HG02884 (cell line): ENCODE measurements around the gene FAM177B.
A peak's percentile ranks its signal among the peaks of the same experiment; 100 is the strongest.

Source experiments
- ATAC-seq: cut with Tn5 transposase; IDR thresholded peaks from one replicate; pipeline ENCODE4 v1.9.1; 2021; ENCODE audit warnings: mild to moderate bottlenecking, moderate library complexity; ENCODE audit not compliant: unreplicated experiment

Gene FAM177B

GRCh38 chr1:222784916-222785315, 47.9 kb downstream of the FAM177B start:
- ATAC-seq: no peak

GRCh38 chr1:222785529-222785928, 48.5 kb downstream of the FAM177B start:
- ATAC-seq: no peak

GRCh38 chr1:222786121-222786520, 49.1 kb downstream of the FAM177B start:
- no peak for ATAC-seq

GRCh38 chr1:222787729-222788128, 50.7 kb downstream of the FAM177B start:
- no peak for ATAC-seq

GRCh38 chr1:222788402-222789156, 51.6 kb downstream of the FAM177B start:
- ATAC-seq: peak; percentile 76

- no peak for ATAC-seq
Observed at GRCh38 chr1:222790115-222790514, 53.1 kb downstream of the FAM177B start.

- no peak for ATAC-seq
Observed at GRCh38 chr1:222790520-222790919, 53.5 kb downstream of the FAM177B start.

GRCh38 chr1:222791006-222791710, 54.2 kb downstream of the FAM177B start:
- ATAC-seq: no peak

- no peak for ATAC-seq
Observed at GRCh38 chr1:222792744-222793143, 55.7 kb downstream of the FAM177B start.

GRCh38 chr1:222794656-222795474, 57.9 kb downstream of the FAM177B start:
- no peak for ATAC-seq

GRCh38 chr1:222798116-222798515, 61.1 kb downstream of the FAM177B start:
- no peak for ATAC-seq

GRCh38 chr1:222798975-222799374, 62.0 kb downstream of the FAM177B start:
- no peak for ATAC-seq
